ENCODE measurements around the gene HTR1D.
"Not testable (repeated sequence)": the region's sequence is repeated elsewhere in the genome, so short reads cannot be mapped to it uniquely, and the experiment has no call there.

Gene HTR1D

DNA sequence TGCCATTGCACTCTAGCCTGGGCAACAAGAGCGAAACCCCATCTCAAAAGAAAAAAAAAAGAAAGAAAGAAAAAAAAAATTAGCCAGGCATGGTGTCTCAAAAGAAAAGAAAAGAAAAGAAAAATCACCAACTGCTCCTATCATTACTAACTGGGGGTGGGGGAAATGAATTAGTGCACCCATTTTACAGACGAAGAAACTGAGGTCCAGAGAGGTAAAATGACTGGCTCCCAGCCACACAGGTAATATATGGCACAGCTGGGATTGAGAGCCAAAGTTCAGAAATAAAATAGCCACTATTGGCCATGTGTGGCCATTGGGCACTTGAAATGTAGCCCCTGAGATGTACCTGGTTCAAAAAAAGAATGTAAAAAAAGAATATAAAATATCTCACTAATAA is 8.8 kb downstream of the HTR1D start:
- H3K4me3 ChIP-seq (ENCODE audit: low read length), result no peak overlapping the region
- TF ChIP-seq ZNF274 (IDR thresholded peaks at IDR 0.05; ENCODE audit: low read depth, low read length), result no peak

DNA sequence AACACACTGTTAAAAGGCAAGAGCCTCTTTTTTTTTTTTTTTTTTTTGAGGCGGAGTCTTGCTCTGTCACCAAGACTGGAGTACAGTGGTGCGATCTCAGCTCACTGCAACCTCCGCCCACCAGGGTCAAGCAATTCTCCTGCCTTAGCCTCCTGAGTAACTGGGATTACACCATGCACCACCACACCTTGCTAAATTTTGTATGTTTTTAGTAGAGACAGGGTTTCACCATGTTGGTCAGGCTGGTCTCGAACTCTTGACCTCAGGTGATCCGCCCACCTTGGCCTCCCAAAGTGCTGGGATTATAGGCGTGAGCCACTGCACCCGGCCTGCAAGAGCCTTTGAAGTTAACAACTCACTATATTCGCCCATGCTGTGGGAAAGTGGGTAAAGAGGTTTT is 9.6 kb downstream of the HTR1D start:
- H3K4me3 ChIP-seq (ENCODE audit: low read length), result not testable (repeated sequence)

DNA sequence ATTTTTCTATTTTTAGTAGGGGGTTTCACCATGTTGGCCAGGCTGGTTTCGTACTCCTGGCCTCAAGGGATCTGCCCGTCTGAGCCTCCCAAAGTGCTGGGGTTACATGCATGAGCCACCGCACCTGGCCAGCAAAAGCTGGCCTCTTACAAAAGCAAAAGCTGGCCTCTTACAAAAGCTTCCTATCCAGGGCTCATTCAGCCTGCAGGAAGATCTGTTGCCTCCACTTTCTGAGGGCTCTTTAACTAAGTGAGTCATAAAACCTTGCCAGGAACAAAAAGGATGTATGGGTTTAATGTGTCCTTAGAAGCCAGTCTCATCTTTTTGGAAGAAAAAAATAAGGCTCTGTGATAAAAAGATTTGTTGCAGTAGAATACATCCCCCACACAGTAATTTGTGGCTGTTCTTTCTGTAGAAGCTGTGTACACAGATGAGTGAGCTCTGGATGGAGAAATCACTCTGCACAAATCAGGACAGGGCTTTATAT is 15.0 kb downstream of the HTR1D start:
- no peak overlapping the region for H3K4me3 ChIP-seq (ENCODE audit: low read length)
- TF ChIP-seq ZNF274 (IDR thresholded peaks at IDR 0.05; ENCODE audit: low read depth, low read length), result no peak

DNA sequence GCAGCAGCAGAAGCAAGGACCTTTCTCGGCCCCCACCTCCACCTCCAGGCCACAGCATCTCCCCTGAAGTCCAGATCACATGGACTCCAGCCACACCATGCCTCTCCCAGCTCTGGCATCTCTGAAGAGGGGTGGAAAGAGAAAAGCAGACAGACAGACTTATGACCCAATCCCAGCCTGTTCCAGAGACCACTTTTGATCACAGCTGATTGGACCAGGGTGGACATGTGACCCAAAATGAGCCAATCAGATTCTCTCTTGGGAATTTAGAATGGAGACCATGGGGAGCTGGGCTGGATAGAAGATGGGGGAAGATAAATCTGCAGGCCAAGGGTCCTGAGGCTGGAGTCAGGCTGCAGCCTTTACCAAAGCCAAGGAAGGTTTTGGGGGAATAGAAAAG is 16.4 kb downstream of the HTR1D start:
- no peak for TF ChIP-seq ZNF274 (IDR thresholded peaks at IDR 0.05; ENCODE audit: low read depth, low read length)
- H3K4me3 ChIP-seq (ENCODE audit: low read length), result no peak overlapping the region

DNA sequence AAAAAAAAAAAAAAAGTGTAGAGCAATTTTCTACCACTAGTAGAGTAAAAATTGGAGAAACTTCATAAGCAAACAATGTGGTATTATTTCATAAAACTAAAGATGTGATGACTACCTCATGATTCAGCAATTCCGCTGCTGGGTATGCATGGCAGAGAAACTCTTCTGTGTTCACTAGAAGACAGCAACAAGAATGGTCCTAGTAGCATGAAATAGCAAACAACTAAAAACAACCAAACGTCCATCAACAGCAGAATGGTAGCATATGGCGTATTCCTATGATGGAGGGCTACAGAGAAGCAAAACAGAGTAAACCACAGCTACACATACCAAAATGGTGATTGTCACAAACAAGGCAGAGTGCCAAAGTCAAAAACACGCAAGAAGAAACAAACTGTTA is 18.9 kb downstream of the HTR1D start:
- no peak for TF ChIP-seq ZNF274 (IDR thresholded peaks at IDR 0.05; ENCODE audit: low read depth, low read length)
- H3K4me3 ChIP-seq (ENCODE audit: low read length), result no peak overlapping the region

DNA sequence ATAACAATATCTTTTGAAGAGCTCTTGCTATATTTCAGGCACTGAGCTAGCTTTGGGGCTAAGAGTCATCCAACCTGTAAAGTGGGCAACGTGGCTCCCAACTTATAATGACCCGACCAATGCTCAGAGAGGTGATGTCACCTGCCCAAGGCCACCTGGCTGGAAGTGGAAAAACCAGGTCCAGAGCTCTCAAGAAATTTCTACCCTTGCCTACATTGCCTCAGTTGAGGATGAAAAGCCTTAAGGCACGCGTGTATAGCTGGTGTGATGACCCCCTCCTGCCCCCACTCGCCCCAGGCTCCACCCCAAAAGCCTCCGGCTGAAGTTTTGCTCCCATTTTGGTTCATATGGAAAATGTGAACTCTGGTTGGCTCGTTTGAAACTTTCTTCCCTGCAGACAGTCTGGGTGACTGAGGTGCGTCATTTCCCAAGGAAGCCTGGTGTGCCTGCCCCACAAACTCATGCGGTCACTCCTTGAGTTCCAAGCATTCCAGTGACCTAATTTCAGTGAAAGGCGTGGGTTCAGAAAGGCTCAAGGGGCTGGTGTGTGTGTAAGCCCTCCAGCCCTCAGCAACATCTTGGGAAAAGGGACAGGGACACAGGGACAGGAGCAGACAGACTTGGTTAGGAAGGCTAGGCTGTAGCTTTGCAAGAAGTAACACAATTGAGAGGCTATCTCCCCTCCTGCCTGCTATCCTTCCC is 20.5 kb downstream of the HTR1D start:
- no peak overlapping the region for H3K4me3 ChIP-seq (ENCODE audit: low read length)
- no peak for TF ChIP-seq ZNF274 (IDR thresholded peaks at IDR 0.05; ENCODE audit: low read depth, low read length)

DNA sequence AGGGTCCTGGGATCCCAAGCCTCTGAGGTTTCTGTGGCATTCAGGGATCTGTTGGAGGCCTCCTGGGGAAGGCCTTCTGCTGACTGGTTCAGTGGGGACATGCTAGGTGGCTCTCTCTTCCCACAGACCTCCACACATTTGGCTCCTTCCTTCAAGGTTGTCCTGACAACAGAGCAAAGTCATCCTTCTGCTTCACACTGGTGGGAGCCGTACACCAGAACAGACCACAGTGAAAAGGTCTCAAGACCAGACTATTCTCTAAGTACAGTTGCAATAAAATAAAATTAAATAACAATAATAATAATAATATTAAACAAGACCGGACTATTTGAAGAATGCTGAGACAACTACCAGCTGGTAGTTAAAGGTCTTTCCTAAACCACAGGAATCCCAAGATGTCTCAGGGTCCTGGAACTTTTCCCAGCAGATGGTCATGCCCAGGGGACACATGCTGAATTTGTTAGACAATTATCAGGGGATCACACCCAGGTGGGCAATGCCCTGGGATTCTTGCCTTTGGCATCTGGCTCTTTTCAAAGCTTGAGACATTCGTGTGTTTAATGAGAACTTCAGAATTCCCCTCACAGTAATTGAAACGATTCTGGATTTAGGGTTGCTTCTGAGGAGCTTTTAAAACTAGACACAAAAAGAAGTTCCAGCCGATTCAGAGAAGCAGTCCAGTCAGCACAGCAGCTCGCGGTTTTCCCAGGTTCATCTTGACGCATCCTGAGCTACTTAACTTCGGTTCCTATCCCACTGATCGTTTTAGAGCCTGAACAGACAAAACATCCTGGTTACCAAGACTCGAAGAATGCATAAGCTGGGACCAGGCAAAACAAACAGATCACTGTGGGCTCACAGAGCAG is 22.9 kb downstream of the HTR1D start:
- TF ChIP-seq ZNF274 (IDR thresholded peaks at IDR 0.05; ENCODE audit: low read depth, low read length), result no peak
- H3K4me3 ChIP-seq (ENCODE audit: low read length), result no peak overlapping the region

DNA sequence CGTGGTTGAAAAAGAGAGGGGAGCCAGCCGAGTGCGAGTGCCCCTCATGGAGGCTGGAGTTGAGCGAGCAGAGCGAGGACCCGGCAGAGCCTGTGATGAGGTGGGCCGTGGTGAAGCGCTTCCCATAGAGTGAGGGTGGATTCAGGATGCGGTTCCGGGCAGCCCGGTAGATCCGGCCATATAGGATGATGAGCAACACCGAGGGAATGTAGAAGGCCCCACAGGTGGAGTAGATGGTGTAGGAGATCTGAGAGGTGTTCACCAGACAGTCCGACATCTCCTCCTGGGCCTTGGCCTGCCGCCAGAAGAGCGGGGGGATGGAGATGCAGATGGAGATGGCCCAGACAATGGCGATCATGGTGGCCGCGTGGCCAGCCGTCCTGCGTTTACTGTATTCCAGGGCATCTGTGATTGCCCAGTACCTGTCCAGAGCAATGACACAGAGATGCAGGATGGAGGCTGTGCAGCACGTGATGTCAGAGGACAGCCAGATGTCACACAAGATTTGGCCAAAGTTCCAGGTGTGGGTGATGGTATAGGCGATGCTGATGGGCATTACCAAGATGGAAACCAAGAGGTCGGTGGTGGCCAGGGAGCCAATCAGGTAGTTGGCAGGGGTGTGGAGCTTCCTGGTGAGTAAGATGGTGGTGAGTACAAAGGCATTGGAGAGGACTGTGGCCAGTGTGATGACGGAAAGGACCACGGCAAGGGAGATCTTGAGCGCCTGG is 23.7 kb downstream of the HTR1D start:
- no peak for TF ChIP-seq ZNF274 (IDR thresholded peaks at IDR 0.05; ENCODE audit: low read depth, low read length)
- H3K4me3 ChIP-seq (ENCODE audit: low read length), result no peak overlapping the region

DNA sequence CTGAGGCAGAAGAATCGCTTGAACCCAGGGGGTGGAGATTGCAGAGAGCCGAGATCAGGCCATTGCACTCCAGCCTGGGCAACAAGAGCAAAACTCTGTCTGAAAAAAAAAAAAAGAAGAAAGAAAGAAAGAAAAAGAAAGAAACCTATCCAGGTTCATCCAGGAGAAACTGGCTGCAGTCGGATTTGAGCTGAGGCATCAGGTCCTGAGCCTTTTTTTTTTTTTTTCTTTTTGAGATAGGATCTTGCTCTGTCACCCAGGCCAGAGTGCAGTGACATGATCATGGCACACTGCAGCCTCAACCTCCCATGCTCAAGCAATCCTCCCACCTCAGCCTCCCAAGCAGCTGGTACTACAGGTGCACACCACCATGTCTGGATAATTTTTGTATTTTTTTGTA is 26.1 kb downstream of the HTR1D start:
- no peak overlapping the region for H3K4me3 ChIP-seq (ENCODE audit: low read length)
- TF ChIP-seq ZNF274 (IDR thresholded peaks at IDR 0.05; ENCODE audit: low read depth, low read length), result no peak

DNA sequence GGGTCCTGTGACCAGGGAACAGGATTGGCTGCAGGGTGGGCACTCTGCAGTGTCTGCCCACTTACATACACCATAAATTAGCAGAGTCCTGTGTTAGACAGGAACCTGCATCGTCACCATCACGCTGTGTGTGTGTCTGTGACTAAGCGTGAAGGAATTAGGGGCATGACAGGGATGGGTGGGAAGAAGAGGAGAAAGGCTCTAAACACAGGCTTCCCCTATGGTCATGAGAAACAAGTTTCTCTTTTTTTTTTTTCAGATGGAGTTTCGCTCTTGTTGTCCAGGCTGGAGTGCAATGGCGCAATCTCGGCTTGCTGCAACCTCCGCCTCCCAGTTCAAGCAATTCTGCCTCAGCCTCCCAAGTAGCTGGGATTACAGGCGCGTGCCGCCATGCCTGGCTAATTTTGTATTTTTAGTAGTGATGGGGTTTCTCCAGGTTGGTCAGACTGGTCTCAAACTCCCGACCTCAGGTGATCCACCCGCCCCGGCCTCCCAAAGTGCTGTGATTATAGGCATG is 28.3 kb downstream of the HTR1D start:
- not testable (repeated sequence) for H3K4me3 ChIP-seq (ENCODE audit: low read length)

DNA sequence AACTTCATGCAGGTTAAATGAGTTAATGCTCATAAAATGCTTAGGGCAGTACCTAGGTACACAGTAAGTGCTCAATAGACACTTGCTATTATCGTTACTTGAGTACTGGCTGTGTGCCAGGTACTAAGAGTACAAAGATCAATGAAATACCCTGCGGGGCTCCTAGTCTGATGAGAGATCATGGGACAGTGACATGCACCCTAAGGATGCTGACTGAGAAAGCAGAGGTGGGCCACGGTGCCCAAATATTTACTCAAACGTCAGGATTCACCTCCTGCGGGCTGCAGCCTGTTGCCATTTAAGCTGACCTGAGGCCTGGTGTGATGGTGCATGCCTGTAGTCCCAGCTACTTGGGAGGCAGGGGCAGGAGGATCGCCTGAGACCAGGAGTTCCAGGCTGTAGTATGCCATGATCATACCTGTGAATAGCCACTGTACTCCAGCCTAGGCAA is 28.8 kb downstream of the HTR1D start:
- no peak for TF ChIP-seq ZNF274 (IDR thresholded peaks at IDR 0.05; ENCODE audit: low read depth, low read length)
- H3K4me3 ChIP-seq (ENCODE audit: low read length), result no peak overlapping the region

DNA sequence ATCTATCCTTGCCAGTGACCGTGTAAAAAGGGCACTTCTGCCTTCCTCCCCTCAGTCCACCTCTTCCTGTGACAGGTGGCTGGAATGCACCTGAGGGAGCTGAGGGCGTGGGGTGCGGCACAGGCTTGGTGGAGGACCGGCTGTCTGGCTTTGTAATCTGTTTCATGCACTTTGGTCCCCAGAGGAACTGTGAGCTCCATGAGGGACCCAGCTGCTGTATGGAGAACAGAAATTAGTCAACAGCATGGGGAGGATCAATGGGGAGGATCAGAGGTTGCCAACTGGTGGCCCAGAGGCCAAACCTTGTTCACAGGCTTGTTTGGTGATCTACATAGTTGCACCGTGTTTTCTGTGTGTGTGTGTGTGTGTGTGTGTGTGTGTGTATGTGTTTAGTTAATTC is 29.7 kb downstream of the HTR1D start:
- H3K4me3 ChIP-seq (ENCODE audit: low read length), result no peak overlapping the region
- TF ChIP-seq ZNF274 (IDR thresholded peaks at IDR 0.05; ENCODE audit: low read depth, low read length), result no peak

DNA sequence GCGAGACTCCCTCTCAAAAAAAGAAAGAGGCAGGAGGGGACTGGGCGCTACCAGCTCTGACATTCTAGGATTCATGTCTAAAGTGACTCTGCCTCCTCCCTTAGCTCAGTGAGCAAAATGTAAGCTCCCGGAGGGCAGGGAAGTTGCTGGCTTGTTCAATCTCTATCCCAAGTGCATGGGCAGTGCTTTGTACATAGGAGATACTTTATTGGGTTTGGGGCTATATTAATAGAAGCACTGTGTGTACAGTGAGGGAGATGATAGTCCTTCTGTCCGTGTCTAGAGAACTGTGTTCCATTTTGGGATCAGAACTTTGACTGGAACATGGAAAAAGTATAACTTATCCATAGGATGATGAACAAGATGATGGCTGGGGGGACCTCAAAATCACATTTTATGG is 31.9 kb downstream of the HTR1D start:
- no peak for TF ChIP-seq ZNF274 (IDR thresholded peaks at IDR 0.05; ENCODE audit: low read depth, low read length)
- no peak overlapping the region for H3K4me3 ChIP-seq (ENCODE audit: low read length)

DNA sequence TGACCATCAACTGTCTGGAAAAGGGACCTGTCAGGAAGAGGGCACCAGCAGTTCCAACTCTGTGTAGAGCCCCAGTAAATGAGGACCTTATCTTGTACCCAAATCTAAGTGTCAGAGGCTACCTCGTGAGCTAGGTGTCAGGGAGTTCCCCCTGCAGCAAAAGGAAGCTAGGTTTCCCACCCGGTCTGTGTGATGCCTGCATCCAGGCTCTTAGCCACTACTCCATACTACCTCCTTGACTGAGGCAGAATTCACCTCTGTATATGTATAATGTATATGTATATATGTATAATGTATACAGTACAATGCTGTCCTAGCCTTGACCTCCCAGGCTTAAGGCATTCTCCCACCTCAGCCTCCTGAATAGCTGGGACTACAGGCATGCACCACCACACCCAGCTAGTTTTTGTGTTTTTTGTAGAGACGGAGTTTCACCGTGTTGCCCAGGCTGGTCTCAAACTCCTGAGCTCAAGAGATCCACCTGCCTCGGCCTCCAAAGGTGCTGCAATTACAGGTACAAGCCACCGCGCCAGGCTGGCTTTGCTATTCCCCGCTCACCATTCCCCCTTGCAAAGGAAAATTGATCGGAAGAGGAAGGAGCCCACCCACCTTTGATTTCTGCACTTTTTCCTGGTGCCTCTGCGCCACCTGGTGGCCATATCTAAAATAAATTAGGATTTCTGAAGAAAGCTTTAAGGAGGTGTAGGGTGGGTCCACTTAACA is 32.9 kb downstream of the HTR1D start:
- no peak overlapping the region for H3K4me3 ChIP-seq (ENCODE audit: low read length)
- no peak for TF ChIP-seq ZNF274 (IDR thresholded peaks at IDR 0.05; ENCODE audit: low read depth, low read length)

All from GM08714 (cell line).